Activated CD4-positive, alpha-beta T cell treated with anti-CD3 and anti-CD28 coated beads, Interleukin-2, amount 10 ng/mL, durations not matched to agents 24 days and 14 days (primary cell): ENCODE data around the gene IKBKG. TPM values are rescaled to one million over a fixed set of nuclear protein-coding genes. Genes with fewer than 3 reads are reported as not detected.
"Not testable (repeated sequence)": the region's sequence is repeated elsewhere in the genome, so short reads cannot be mapped to it uniquely, and the experiment has no call there.

Experiments
- DNase-seq: peaks from one replicate; pipeline ENCODE4 v3.0.0; 2022
- H3K27ac Mint-ChIP-seq: one replicate; pipeline ENCODE4 v1.8.0; 2022; ENCODE audit warnings: mild to moderate bottlenecking, mixed read lengths
- H3K27me3 Mint-ChIP-seq: one replicate; pipeline ENCODE4 v1.8.0; 2022; ENCODE audit warnings: mixed read lengths
- H3K36me3 Mint-ChIP-seq: one replicate; pipeline ENCODE4 v1.8.0; 2022; ENCODE audit warnings: low read depth, mild to moderate bottlenecking, mixed read lengths
- H3K4me1 Mint-ChIP-seq: one replicate; pipeline ENCODE4 v1.8.0; 2021; ENCODE audit warnings: mixed read lengths
- H3K4me3 Mint-ChIP-seq: one replicate; pipeline ENCODE4 v1.8.0; 2022; ENCODE audit warnings: mild to moderate bottlenecking, moderate library complexity, mixed read lengths
- H3K9me3 Mint-ChIP-seq: one replicate; pipeline ENCODE4 v1.8.0; 2021; ENCODE audit warnings: mixed read lengths
- intact Hi-C: fragments of 100-400 bp; cut with micrococcal nuclease; formaldehyde crosslinking; loops from one replicate; pipeline ENCODE4 v1.15.1; 2023
- total RNA-seq: library from RNA; stranded (reverse); gene quantifications from 2 replicates; pipeline ENCODE4 v1.2.3, GENCODE V29; 2022

The IKBKG gene
- total RNA-seq, 1 donor from 2014 or later = 37.7 TPM

GRCh38 chrX:154552112-154552806 is 4.8 kb downstream of the IKBKG start:
- Mint-ChIP-seq H3K36me3 (peaks cover 18% of the 10 kb centered on the region), H3K4me1 (peaks cover 25% of the 10 kb centered on the region)
- H3K4me3 Mint-ChIP-seq, H3K27me3 Mint-ChIP-seq, intact Hi-C loops, H3K27ac Mint-ChIP-seq, H3K9me3 Mint-ChIP-seq, DNase-seq: not testable (repeated sequence)

- not testable (repeated sequence) for H3K27ac Mint-ChIP-seq, H3K36me3 Mint-ChIP-seq
These were observed 10.8 kb downstream of the IKBKG start for GRCh38 chrX:154558060-154558690.

GRCh38 chrX:154558896-154559295 is 11.5 kb downstream of the IKBKG start:
- intact Hi-C loops, H3K4me1 Mint-ChIP-seq, H3K27me3 Mint-ChIP-seq, H3K4me3 Mint-ChIP-seq, H3K36me3 Mint-ChIP-seq, DNase-seq, H3K9me3 Mint-ChIP-seq, H3K27ac Mint-ChIP-seq: not testable (repeated sequence)

More at GRCh38 chrX:154558060-154558690, 10.8 kb downstream of the IKBKG start:
- H3K4me3 Mint-ChIP-seq, H3K27me3 Mint-ChIP-seq, H3K9me3 Mint-ChIP-seq, intact Hi-C loops, DNase-seq, H3K4me1 Mint-ChIP-seq: not testable (repeated sequence)

GRCh38 chrX:154560326-154560725 is 12.9 kb downstream of the IKBKG start:
- intact Hi-C loops, DNase-seq, H3K9me3 Mint-ChIP-seq, H3K27me3 Mint-ChIP-seq, H3K36me3 Mint-ChIP-seq, H3K4me3 Mint-ChIP-seq, H3K27ac Mint-ChIP-seq, H3K4me1 Mint-ChIP-seq: not testable (repeated sequence)

GRCh38 chrX:154562295-154562694 is 14.9 kb downstream of the IKBKG start:
- DNase-seq, intact Hi-C loops, H3K36me3 Mint-ChIP-seq, H3K27me3 Mint-ChIP-seq, H3K4me3 Mint-ChIP-seq, H3K4me1 Mint-ChIP-seq, H3K27ac Mint-ChIP-seq, H3K9me3 Mint-ChIP-seq: not testable (repeated sequence)

- H3K27me3 Mint-ChIP-seq, DNase-seq, H3K4me1 Mint-ChIP-seq, H3K36me3 Mint-ChIP-seq, H3K4me3 Mint-ChIP-seq, H3K27ac Mint-ChIP-seq, intact Hi-C loops, H3K9me3 Mint-ChIP-seq: not testable (repeated sequence)
These were observed 22.9 kb downstream of the IKBKG start for GRCh38 chrX:154570361-154570760.

- DNase-seq, H3K4me3 Mint-ChIP-seq, intact Hi-C loops, H3K9me3 Mint-ChIP-seq, H3K27ac Mint-ChIP-seq, H3K27me3 Mint-ChIP-seq, H3K36me3 Mint-ChIP-seq, H3K4me1 Mint-ChIP-seq: not testable (repeated sequence)
These were observed 25.6 kb downstream of the IKBKG start for GRCh38 chrX:154573061-154573460.

- H3K36me3 Mint-ChIP-seq, H3K27me3 Mint-ChIP-seq, H3K27ac Mint-ChIP-seq, H3K4me3 Mint-ChIP-seq, H3K9me3 Mint-ChIP-seq, intact Hi-C loops, DNase-seq, H3K4me1 Mint-ChIP-seq: not testable (repeated sequence)
These were observed 27.7 kb downstream of the IKBKG start for GRCh38 chrX:154575076-154575475.

GRCh38 chrX:154582994-154583393 is 35.6 kb downstream of the IKBKG start:
- intact Hi-C loops, H3K9me3 Mint-ChIP-seq, H3K4me3 Mint-ChIP-seq, H3K36me3 Mint-ChIP-seq, DNase-seq, H3K27me3 Mint-ChIP-seq, H3K27ac Mint-ChIP-seq, H3K4me1 Mint-ChIP-seq: not testable (repeated sequence)

GRCh38 chrX:154584585-154585183 is 37.3 kb downstream of the IKBKG start, which contains the start of gene CTAG1A:
TSS of gene CTAG1A (plus strand) at chrX:154585133. CDS start at chrX:154585207, 74 bp downstream.
- H3K4me1 Mint-ChIP-seq, H3K9me3 Mint-ChIP-seq, H3K27me3 Mint-ChIP-seq, H3K4me3 Mint-ChIP-seq, H3K36me3 Mint-ChIP-seq, H3K27ac Mint-ChIP-seq, DNase-seq, intact Hi-C loops: not testable (repeated sequence)

- H3K4me3 Mint-ChIP-seq, H3K27ac Mint-ChIP-seq, H3K27me3 Mint-ChIP-seq, H3K4me1 Mint-ChIP-seq, DNase-seq, H3K36me3 Mint-ChIP-seq, intact Hi-C loops, H3K9me3 Mint-ChIP-seq: not testable (repeated sequence)
These were observed 43.0 kb downstream of the IKBKG start for GRCh38 chrX:154590415-154590814.

GRCh38 chrX:154592505-154592904 is 45.1 kb downstream of the IKBKG start:
- H3K9me3 Mint-ChIP-seq = no peaks in the 10 kb centered on the region
- peaks cover 4% of the 10 kb centered on the region for H3K27me3 Mint-ChIP-seq
- no peaks in the 10 kb centered on the region for H3K36me3 Mint-ChIP-seq
- no peak for DNase-seq
- no peaks in the 10 kb centered on the region for H3K4me1 Mint-ChIP-seq
- H3K27ac Mint-ChIP-seq = no peak overlapping the region
- H3K4me3 Mint-ChIP-seq = no peak overlapping the region
- intact Hi-C loops = no loop called here

- Mint-ChIP-seq H3K4me1 (no peaks in the 10 kb centered on the region), H3K9me3 (no peaks in the 10 kb centered on the region), H3K27me3 (peaks cover 4% of the 10 kb centered on the region), H3K27ac (no peak overlapping the region), H3K36me3 (no peaks in the 10 kb centered on the region), H3K4me3 (no peak overlapping the region)
- intact Hi-C loops = no loop called here
- no peak for DNase-seq
These were observed 45.8 kb downstream of the IKBKG start for GRCh38 chrX:154593201-154593600.

GRCh38 chrX:154594491-154594890 is 47.1 kb downstream of the IKBKG start:
- no peak for DNase-seq
- Mint-ChIP-seq H3K27ac (no peak overlapping the region), H3K4me1 (no peaks in the 10 kb centered on the region), H3K27me3 (peaks cover 4% of the 10 kb centered on the region), H3K4me3 (no peak overlapping the region), H3K36me3 (no peaks in the 10 kb centered on the region), H3K9me3 (no peaks in the 10 kb centered on the region)
- intact Hi-C loops = no loop called here
